ENCODE results near the gene UNC5B.

UNC5B gene

GRCh38 chr10:71343392-71343773 lies 131.0 kb downstream of the UNC5B start:
- Histone ChIP-seq H3K36me3 (ENCODE audit: control insufficient read depth, insufficient read depth, low read length) (no peaks in the 10 kb centered on the region), H3K27ac (no peak overlapping the region), H3K4me2 (ENCODE audit: low read length) (no peak overlapping the region), H3K79me2 (no peaks in the 10 kb centered on the region), H3K4me1 (no peaks in the 10 kb centered on the region), H3K9me3 (ENCODE audit: control insufficient read depth, low read length) (no peaks in the 10 kb centered on the region), H3K27me3 (ENCODE audit: control insufficient read depth, insufficient read depth, low read length) (no peaks in the 10 kb centered on the region), H3K4me3 (ENCODE audit: low read depth, low read length) (no peak overlapping the region), H2AFZ (no peak overlapping the region), H3K9ac (no peak overlapping the region)
- no peak for TF ChIP-seq CTCF (IDR thresholded peaks at IDR 0.05)

GRCh38 chr10:71344154-71344925 lies 132.0 kb downstream of the UNC5B start:
- H3K9ac ChIP-seq = no peak overlapping the region
- no peak overlapping the region for H3K27ac ChIP-seq
- H3K4me1 ChIP-seq = no peaks in the 10 kb centered on the region
- no peak overlapping the region for H2AFZ ChIP-seq
- H3K4me3 ChIP-seq (ENCODE audit: low read depth, low read length) = no peak overlapping the region
- no peaks in the 10 kb centered on the region for H3K27me3 ChIP-seq (ENCODE audit: control insufficient read depth, insufficient read depth, low read length)
- no peaks in the 10 kb centered on the region for H3K9me3 ChIP-seq (ENCODE audit: control insufficient read depth, low read length)
- no peak overlapping the region for H3K4me2 ChIP-seq (ENCODE audit: low read length)
- no peak for TF ChIP-seq CTCF (IDR thresholded peaks at IDR 0.05)
- H3K36me3 ChIP-seq (ENCODE audit: control insufficient read depth, insufficient read depth, low read length) = no peaks in the 10 kb centered on the region
- no peaks in the 10 kb centered on the region for H3K79me2 ChIP-seq

- H3K79me2 ChIP-seq = no peaks in the 10 kb centered on the region
- no peak for TF ChIP-seq CTCF (IDR thresholded peaks at IDR 0.05)
- H3K9me3 ChIP-seq (ENCODE audit: control insufficient read depth, low read length) = no peaks in the 10 kb centered on the region
- H3K9ac ChIP-seq = no peak overlapping the region
- no peaks in the 10 kb centered on the region for H3K27me3 ChIP-seq (ENCODE audit: control insufficient read depth, insufficient read depth, low read length)
- no peaks in the 10 kb centered on the region for H3K36me3 ChIP-seq (ENCODE audit: control insufficient read depth, insufficient read depth, low read length)
- H3K27ac ChIP-seq = no peak overlapping the region
- no peak overlapping the region for H3K4me3 ChIP-seq (ENCODE audit: low read depth, low read length)
- no peak overlapping the region for H3K4me2 ChIP-seq (ENCODE audit: low read length)
- no peak overlapping the region for H2AFZ ChIP-seq
- no peaks in the 10 kb centered on the region for H3K4me1 ChIP-seq
Measured at GRCh38 chr10:71344993-71345480, 132.7 kb downstream of the UNC5B start.

GRCh38 chr10:71345694-71346093 lies 133.3 kb downstream of the UNC5B start:
- no peaks in the 10 kb centered on the region for H3K4me1 ChIP-seq
- H3K4me3 ChIP-seq (ENCODE audit: low read depth, low read length) = no peak overlapping the region
- H2AFZ ChIP-seq = no peak overlapping the region
- no peak overlapping the region for H3K9ac ChIP-seq
- H3K4me2 ChIP-seq (ENCODE audit: low read length) = no peak overlapping the region
- H3K79me2 ChIP-seq = no peaks in the 10 kb centered on the region
- no peak overlapping the region for H3K27ac ChIP-seq
- no peak for TF ChIP-seq CTCF (IDR thresholded peaks at IDR 0.05)
- H3K9me3 ChIP-seq (ENCODE audit: control insufficient read depth, low read length) = no peaks in the 10 kb centered on the region
- H3K27me3 ChIP-seq (ENCODE audit: control insufficient read depth, insufficient read depth, low read length) = no peaks in the 10 kb centered on the region
- H3K36me3 ChIP-seq (ENCODE audit: control insufficient read depth, insufficient read depth, low read length) = no peaks in the 10 kb centered on the region

GRCh38 chr10:71346731-71347130 lies 134.4 kb downstream of the UNC5B start:
- TF ChIP-seq CTCF (IDR thresholded peaks at IDR 0.05) = no peak
- no peak overlapping the region for H3K4me2 ChIP-seq (ENCODE audit: low read length)
- no peak overlapping the region for H3K9ac ChIP-seq
- no peak overlapping the region for H3K4me3 ChIP-seq (ENCODE audit: low read depth, low read length)
- no peaks in the 10 kb centered on the region for H3K27me3 ChIP-seq (ENCODE audit: control insufficient read depth, insufficient read depth, low read length)
- H2AFZ ChIP-seq = no peak overlapping the region
- no peaks in the 10 kb centered on the region for H3K79me2 ChIP-seq
- H3K9me3 ChIP-seq (ENCODE audit: control insufficient read depth, low read length) = no peaks in the 10 kb centered on the region
- H3K36me3 ChIP-seq (ENCODE audit: control insufficient read depth, insufficient read depth, low read length) = no peaks in the 10 kb centered on the region
- no peak overlapping the region for H3K27ac ChIP-seq
- no peaks in the 10 kb centered on the region for H3K4me1 ChIP-seq
